Measurements from ENCODE around the gene STX17. TPM values are rescaled to one million over a fixed set of nuclear protein-coding genes. Genes with fewer than 3 reads are reported as not detected.
"Not testable (repeated sequence)": the region's sequence is repeated elsewhere in the genome, so short reads cannot be mapped to it uniquely, and the experiment has no call there.

Gene STX17
- total RNA-seq, 1 donor from 2014 or later, result 18.3 TPM

DNA sequence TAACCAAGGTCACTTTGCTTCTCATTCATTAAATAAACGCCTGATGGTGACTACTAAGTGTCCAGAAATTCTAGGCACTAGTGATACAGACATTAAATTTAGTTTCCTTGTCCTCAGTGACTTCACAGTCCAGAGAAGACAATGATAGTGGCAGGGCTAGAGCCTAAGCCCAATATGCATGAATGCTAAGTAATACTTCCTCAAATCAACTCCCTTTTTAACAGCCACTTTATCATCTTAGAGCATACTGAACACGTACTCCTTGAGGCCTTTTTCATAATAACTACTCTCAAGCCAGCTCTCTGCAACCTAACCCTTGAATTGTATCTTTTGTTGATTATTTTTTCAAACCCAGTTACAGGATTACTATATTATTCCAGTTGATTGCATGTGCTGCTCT, 74.1 kb downstream of the STX17 start:
- H3K4me3 ChIP-seq (ENCODE audit: low read length in 3 of 3), result no peak overlapping the region
- H3K36me3 ChIP-seq (ENCODE audit: control insufficient read depth in 3 of 3, insufficient read depth in 3 of 3, low read length in 3 of 3), result peaks cover 0 to 7% (median 2%) of the 10 kb centered on the region in 3 donors

GRCh38 chr9:99986642-99987041, 80.2 kb downstream of the STX17 start:
- Histone ChIP-seq H3K36me3 (ENCODE audit: control insufficient read depth in 3 of 3, insufficient read depth in 3 of 3, low read length in 3 of 3) (peaks cover 0 to 9% (median 2%) of the 10 kb centered on the region in 3 donors), H3K4me3 (ENCODE audit: low read length in 3 of 3) (no peak overlapping the region), H3K4me1 (ENCODE audit: control insufficient read depth in 3 of 3, insufficient read depth in 3 of 3, low read length in 3 of 3) (no peaks in the 10 kb centered on the region), H3K27me3 (ENCODE audit: control insufficient read depth in 3 of 3, insufficient read depth in 3 of 3, low read length in 3 of 3) (no peaks in the 10 kb centered on the region), H3K9me3 (ENCODE audit: control insufficient read depth in 3 of 3, low read length in 3 of 3) (no peaks in the 10 kb centered on the region), H3K27ac (ENCODE audit: low read depth, low read length) (no peak overlapping the region), H3K9ac (ENCODE audit: low read depth in 1 of 3, low read length in 3 of 3) (no peak overlapping the region)

More for the DNA sequence above, 74.1 kb downstream of the STX17 start:
- Histone ChIP-seq H3K27me3 (ENCODE audit: control insufficient read depth in 3 of 3, insufficient read depth in 3 of 3, low read length in 3 of 3) (no peaks in the 10 kb centered on the region), H3K9me3 (ENCODE audit: control insufficient read depth in 3 of 3, low read length in 3 of 3) (no peaks in the 10 kb centered on the region), H3K9ac (ENCODE audit: low read depth in 1 of 3, low read length in 3 of 3) (no peak overlapping the region), H3K4me1 (ENCODE audit: control insufficient read depth in 3 of 3, insufficient read depth in 3 of 3, low read length in 3 of 3) (no peaks in the 10 kb centered on the region), H3K27ac (ENCODE audit: low read depth, low read length) (no peak overlapping the region)

DNA sequence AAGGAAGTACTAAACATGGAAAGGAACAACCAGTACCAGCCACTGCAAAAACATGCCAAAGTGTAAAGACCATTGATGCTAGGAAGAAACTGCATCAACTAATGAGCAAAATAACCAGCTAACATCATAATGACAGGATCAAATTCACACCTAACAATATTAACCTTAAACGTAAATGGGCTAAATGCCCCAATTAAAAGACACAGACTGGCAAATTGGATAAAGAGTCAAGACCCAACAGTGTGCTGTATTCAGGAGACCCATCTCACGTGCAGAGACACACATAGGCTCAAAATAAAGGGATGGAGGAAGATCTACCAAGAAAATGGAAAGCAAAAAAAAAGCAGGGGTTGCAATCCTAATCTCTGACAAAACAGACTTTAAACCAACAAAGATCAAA, 84.1 kb downstream of the STX17 start:
- not testable (repeated sequence) for H3K4me1 ChIP-seq (ENCODE audit: control insufficient read depth in 3 of 3, insufficient read depth in 3 of 3, low read length in 3 of 3); H3K9ac ChIP-seq (ENCODE audit: low read depth in 1 of 3, low read length in 3 of 3); H3K36me3 ChIP-seq (ENCODE audit: control insufficient read depth in 3 of 3, insufficient read depth in 3 of 3, low read length in 3 of 3); H3K4me3 ChIP-seq (ENCODE audit: low read length in 3 of 3); H3K9me3 ChIP-seq (ENCODE audit: control insufficient read depth in 3 of 3, low read length in 3 of 3); H3K27ac ChIP-seq (ENCODE audit: low read depth, low read length); H3K27me3 ChIP-seq (ENCODE audit: control insufficient read depth in 3 of 3, insufficient read depth in 3 of 3, low read length in 3 of 3)

- Histone ChIP-seq H3K4me1 (ENCODE audit: control insufficient read depth in 3 of 3, insufficient read depth in 3 of 3, low read length in 3 of 3) (no peaks in the 10 kb centered on the region), H3K9me3 (ENCODE audit: control insufficient read depth in 3 of 3, low read length in 3 of 3) (peaks cover 0 to 2% (median 2%) of the 10 kb centered on the region in 3 donors), H3K4me3 (ENCODE audit: low read length in 3 of 3) (no peak overlapping the region), H3K9ac (ENCODE audit: low read depth in 1 of 3, low read length in 3 of 3) (no peak overlapping the region), H3K27ac (ENCODE audit: low read depth, low read length) (no peak overlapping the region), H3K36me3 (ENCODE audit: control insufficient read depth in 3 of 3, insufficient read depth in 3 of 3, low read length in 3 of 3) (peaks cover 3 to 9% (median 6%) of the 10 kb centered on the region in 3 donors), H3K27me3 (ENCODE audit: control insufficient read depth in 3 of 3, insufficient read depth in 3 of 3, low read length in 3 of 3) (no peaks in the 10 kb centered on the region)
Measured at GRCh38 chr9:99998266-99998665, 91.8 kb downstream of the STX17 start.

DNA sequence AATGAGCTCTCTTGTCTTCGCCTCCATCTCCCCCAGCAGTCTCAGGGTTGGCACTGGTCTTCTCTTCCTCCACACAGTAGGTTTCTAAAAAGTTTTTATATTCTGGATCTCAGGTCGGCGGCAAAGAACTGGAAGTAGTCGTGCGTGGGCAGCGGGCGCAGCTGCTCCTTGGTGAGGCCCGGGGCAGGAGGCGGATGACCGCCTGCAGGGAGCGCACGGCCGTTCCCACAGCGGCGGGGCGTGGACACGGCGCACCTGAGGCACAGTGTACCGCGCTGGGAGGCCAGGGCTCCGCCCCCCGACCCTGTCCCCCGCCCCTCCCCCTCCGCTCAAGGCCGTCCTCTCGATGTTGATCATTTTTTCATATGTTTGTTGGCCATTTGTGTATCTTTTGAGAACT, 92.4 kb downstream of the STX17 start:
- no peak overlapping the region for H3K9ac ChIP-seq (ENCODE audit: low read depth in 1 of 3, low read length in 3 of 3)
- H3K27me3 ChIP-seq (ENCODE audit: control insufficient read depth in 3 of 3, insufficient read depth in 3 of 3, low read length in 3 of 3), result no peaks in the 10 kb centered on the region
- no peak overlapping the region for H3K4me3 ChIP-seq (ENCODE audit: low read length in 3 of 3)
- no peak overlapping the region for H3K27ac ChIP-seq (ENCODE audit: low read depth, low read length)
- H3K36me3 ChIP-seq (ENCODE audit: control insufficient read depth in 3 of 3, insufficient read depth in 3 of 3, low read length in 3 of 3), result peaks cover 9 to 15% (median 11%) of the 10 kb centered on the region in 3 donors
- peaks cover 0 to 8% (median 5%) of the 10 kb centered on the region in 3 donors for H3K9me3 ChIP-seq (ENCODE audit: control insufficient read depth in 3 of 3, low read length in 3 of 3)
- H3K4me1 ChIP-seq (ENCODE audit: control insufficient read depth in 3 of 3, insufficient read depth in 3 of 3, low read length in 3 of 3), result no peaks in the 10 kb centered on the region

- Histone ChIP-seq H3K27ac (ENCODE audit: low read depth, low read length) (no peak overlapping the region), H3K36me3 (ENCODE audit: control insufficient read depth in 3 of 3, insufficient read depth in 3 of 3, low read length in 3 of 3) (peaks cover 17 to 22% (median 17%) of the 10 kb centered on the region in 3 donors), H3K4me1 (ENCODE audit: control insufficient read depth in 3 of 3, insufficient read depth in 3 of 3, low read length in 3 of 3) (no peaks in the 10 kb centered on the region), H3K27me3 (ENCODE audit: control insufficient read depth in 3 of 3, insufficient read depth in 3 of 3, low read length in 3 of 3) (no peaks in the 10 kb centered on the region), H3K9ac (ENCODE audit: low read depth in 1 of 3, low read length in 3 of 3) (no peak overlapping the region), H3K9me3 (ENCODE audit: control insufficient read depth in 3 of 3, low read length in 3 of 3) (peaks cover 0 to 9% (median 5%) of the 10 kb centered on the region in 3 donors), H3K4me3 (ENCODE audit: low read length in 3 of 3) (no peak overlapping the region)
Measured at GRCh38 chr9:99999797-100000196, 93.3 kb downstream of the STX17 start.

DNA sequence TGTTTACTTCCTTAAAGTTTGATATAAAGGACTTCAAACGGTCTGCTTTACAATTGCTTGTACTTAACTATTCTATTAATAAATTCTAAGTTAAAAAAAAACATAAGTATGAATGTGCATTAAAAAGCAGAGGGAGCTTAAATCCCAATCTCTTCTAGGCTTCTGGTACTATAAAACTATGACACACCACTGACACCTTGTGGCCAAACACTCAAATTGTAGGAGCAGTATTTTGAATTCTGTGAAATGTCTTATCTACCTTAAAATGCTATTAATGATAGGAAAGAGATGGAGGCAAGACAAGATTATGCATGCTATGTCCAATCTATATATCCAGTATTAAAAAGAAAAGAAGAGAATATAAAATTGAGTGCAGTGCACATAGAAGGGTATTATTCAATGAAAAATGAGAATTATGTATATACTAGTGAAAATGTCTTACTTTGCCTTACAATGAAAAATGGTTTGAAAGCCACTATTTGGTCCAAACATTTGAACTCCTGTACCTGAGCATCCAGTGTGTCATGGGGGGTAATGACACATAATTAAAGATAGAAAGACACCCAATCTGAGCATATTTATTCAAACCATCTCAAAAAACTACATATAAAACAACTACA, 104.7 kb downstream of the STX17 start:
- no peak overlapping the region for H3K4me3 ChIP-seq (ENCODE audit: low read length in 3 of 3)
- no peaks in the 10 kb centered on the region for H3K27me3 ChIP-seq (ENCODE audit: control insufficient read depth in 3 of 3, insufficient read depth in 3 of 3, low read length in 3 of 3)
- no peak overlapping the region for H3K9ac ChIP-seq (ENCODE audit: low read depth in 1 of 3, low read length in 3 of 3)
- no peaks in the 10 kb centered on the region for H3K4me1 ChIP-seq (ENCODE audit: control insufficient read depth in 3 of 3, insufficient read depth in 3 of 3, low read length in 3 of 3)
- no peaks in the 10 kb centered on the region for H3K9me3 ChIP-seq (ENCODE audit: control insufficient read depth in 3 of 3, low read length in 3 of 3)
- no peak overlapping the region for H3K27ac ChIP-seq (ENCODE audit: low read depth, low read length)
- H3K36me3 ChIP-seq (ENCODE audit: control insufficient read depth in 3 of 3, insufficient read depth in 3 of 3, low read length in 3 of 3), result peaks cover 2 to 13% (median 6%) of the 10 kb centered on the region in 3 donors

DNA sequence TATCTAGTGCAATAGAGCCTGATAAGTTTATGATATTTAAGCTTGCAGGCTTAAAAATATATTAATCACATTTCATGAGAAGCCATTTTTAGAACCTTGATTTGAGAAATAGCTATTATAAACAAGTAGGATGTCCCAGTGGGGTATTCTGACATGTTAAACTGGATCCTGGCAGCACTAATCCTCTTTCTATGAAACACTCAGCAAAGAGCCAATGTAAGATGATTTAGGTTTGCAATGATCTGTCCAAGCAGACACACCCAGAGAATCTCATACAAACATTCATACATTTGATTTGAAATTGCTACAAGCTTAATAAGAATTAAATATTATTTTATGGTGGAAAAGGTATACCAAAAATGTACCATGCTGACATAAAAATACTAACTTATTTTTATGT, 105.8 kb downstream of the STX17 start:
- Histone ChIP-seq H3K4me3 (ENCODE audit: low read length in 3 of 3) (no peak overlapping the region), H3K9me3 (ENCODE audit: control insufficient read depth in 3 of 3, low read length in 3 of 3) (no peaks in the 10 kb centered on the region), H3K36me3 (ENCODE audit: control insufficient read depth in 3 of 3, insufficient read depth in 3 of 3, low read length in 3 of 3) (peaks cover 2 to 13% (median 6%) of the 10 kb centered on the region in 3 donors), H3K27me3 (ENCODE audit: control insufficient read depth in 3 of 3, insufficient read depth in 3 of 3, low read length in 3 of 3) (no peaks in the 10 kb centered on the region), H3K9ac (ENCODE audit: low read depth in 1 of 3, low read length in 3 of 3) (no peak overlapping the region), H3K4me1 (ENCODE audit: control insufficient read depth in 3 of 3, insufficient read depth in 3 of 3, low read length in 3 of 3) (no peaks in the 10 kb centered on the region), H3K27ac (ENCODE audit: low read depth, low read length) (no peak overlapping the region)

- H3K36me3 ChIP-seq (ENCODE audit: control insufficient read depth in 3 of 3, insufficient read depth in 3 of 3, low read length in 3 of 3), result peaks cover 2 to 13% (median 6%) of the 10 kb centered on the region in 3 donors
Measured at GRCh38 chr9:100013573-100013972, 107.1 kb downstream of the STX17 start.

GRCh38 chr9:100014846-100015245, 108.4 kb downstream of the STX17 start:
- H3K36me3 ChIP-seq (ENCODE audit: control insufficient read depth in 3 of 3, insufficient read depth in 3 of 3, low read length in 3 of 3), result peaks cover 2 to 13% (median 6%) of the 10 kb centered on the region in 3 donors
- H3K4me1 ChIP-seq (ENCODE audit: control insufficient read depth in 3 of 3, insufficient read depth in 3 of 3, low read length in 3 of 3), result no peaks in the 10 kb centered on the region
- no peak overlapping the region for H3K27ac ChIP-seq (ENCODE audit: low read depth, low read length)
- H3K27me3 ChIP-seq (ENCODE audit: control insufficient read depth in 3 of 3, insufficient read depth in 3 of 3, low read length in 3 of 3), result no peaks in the 10 kb centered on the region
- H3K9ac ChIP-seq (ENCODE audit: low read depth in 1 of 3, low read length in 3 of 3), result no peak overlapping the region
- no peaks in the 10 kb centered on the region for H3K9me3 ChIP-seq (ENCODE audit: control insufficient read depth in 3 of 3, low read length in 3 of 3)
- no peak overlapping the region for H3K4me3 ChIP-seq (ENCODE audit: low read length in 3 of 3)

More at GRCh38 chr9:100013573-100013972, 107.1 kb downstream of the STX17 start:
- H3K9ac ChIP-seq (ENCODE audit: low read depth in 1 of 3, low read length in 3 of 3), result no peak overlapping the region
- H3K9me3 ChIP-seq (ENCODE audit: control insufficient read depth in 3 of 3, low read length in 3 of 3), result no peaks in the 10 kb centered on the region
- no peaks in the 10 kb centered on the region for H3K27me3 ChIP-seq (ENCODE audit: control insufficient read depth in 3 of 3, insufficient read depth in 3 of 3, low read length in 3 of 3)
- no peak overlapping the region for H3K27ac ChIP-seq (ENCODE audit: low read depth, low read length)
- H3K4me3 ChIP-seq (ENCODE audit: low read length in 3 of 3), result no peak overlapping the region
- H3K4me1 ChIP-seq (ENCODE audit: control insufficient read depth in 3 of 3, insufficient read depth in 3 of 3, low read length in 3 of 3), result no peaks in the 10 kb centered on the region

All from skeletal muscle tissue (tissue), 4 donors.